HG03175 (cell line): Measurements from ENCODE around the gene GDAP2.
"Not testable (repeated sequence)": the region's sequence is repeated elsewhere in the genome, so short reads cannot be mapped to it uniquely, and the experiment has no call there.

Experiments
- ATAC-seq: cut with Tn5 transposase; IDR thresholded peaks from one replicate; pipeline ENCODE4 v1.9.1; 2021; ENCODE audit warnings: mild to moderate bottlenecking, moderate library complexity; ENCODE audit not compliant: unreplicated experiment

The GDAP2 gene, protein sequence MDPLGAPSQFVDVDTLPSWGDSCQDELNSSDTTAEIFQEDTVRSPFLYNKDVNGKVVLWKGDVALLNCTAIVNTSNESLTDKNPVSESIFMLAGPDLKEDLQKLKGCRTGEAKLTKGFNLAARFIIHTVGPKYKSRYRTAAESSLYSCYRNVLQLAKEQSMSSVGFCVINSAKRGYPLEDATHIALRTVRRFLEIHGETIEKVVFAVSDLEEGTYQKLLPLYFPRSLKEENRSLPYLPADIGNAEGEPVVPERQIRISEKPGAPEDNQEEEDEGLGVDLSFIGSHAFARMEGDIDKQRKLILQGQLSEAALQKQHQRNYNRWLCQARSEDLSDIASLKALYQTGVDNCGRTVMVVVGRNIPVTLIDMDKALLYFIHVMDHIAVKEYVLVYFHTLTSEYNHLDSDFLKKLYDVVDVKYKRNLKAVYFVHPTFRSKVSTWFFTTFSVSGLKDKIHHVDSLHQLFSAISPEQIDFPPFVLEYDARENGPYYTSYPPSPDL

DNA sequence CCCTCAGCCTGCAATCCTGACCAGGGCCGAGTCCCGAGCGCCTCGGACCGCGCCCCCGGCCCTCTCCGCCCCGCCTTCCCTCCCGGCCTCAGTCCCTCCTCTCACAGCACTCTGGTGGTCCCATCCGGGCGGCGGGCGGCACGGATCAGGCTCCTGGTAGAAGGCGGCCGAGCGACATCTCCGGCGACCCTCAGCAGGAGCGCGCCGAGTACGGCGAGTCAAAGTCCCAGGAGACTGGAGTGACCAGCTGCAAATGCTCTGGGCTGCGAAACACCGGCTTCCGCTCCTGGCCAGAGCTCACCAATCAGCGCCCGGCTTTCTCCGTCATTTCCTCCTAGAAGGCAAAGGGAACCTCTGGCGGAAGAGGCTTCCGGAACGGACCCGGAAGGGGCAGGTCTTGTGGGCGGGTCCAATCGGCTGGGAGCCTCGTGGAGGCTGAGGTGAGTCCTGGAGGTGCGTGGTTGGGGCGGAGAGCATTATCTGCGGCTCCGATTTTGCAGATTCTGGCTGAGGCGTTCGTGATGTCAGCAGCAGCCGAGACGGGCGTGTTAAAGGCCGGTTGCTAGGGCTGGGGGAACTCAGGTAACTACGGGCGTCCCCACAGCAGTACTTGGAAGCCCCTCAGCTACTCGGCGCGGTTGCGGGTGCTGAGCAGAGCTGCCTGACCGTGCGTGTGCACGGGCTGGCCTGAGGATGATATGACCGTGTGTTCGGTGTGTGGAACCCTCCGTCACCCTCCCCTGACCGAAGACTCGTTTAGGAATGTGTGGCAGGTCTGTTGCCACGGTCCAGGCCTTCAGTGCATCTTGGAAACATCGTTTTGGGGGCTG lies at the start of gene GDAP2, which contains the start of gene WDR3:
Gene GDAP2, minus strand, starts transcription at position 279 of the 830 bp plus-strand sequence. CDS start 9,264 bp downstream, outside the sequence.
Gene WDR3, plus strand, starts transcription at position 397 of the 830 bp plus-strand sequence. CDS start 3,581 bp downstream, outside the sequence.
- peak; percentile 95 for ATAC-seq

DNA sequence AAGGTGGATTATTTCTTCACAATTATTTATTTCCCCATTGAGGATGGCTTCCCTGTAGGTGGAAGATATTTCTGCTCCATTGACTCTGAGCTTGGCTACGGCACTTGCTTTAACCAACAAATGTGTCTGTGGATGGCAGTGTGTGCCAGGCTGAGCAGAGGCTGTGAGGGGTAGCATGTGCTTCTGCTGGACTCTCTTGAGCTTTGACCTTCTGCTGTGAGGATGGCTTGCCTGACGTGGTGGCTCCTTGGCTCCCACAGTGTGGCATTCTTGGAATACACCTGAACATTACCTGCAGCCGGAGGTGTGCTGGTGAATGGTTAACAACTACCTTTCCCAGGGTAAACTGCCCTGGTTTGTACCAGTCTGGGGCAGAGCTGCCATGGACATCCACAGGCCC lies 47.0 kb upstream of the GDAP2 start:
- no peak for ATAC-seq

DNA sequence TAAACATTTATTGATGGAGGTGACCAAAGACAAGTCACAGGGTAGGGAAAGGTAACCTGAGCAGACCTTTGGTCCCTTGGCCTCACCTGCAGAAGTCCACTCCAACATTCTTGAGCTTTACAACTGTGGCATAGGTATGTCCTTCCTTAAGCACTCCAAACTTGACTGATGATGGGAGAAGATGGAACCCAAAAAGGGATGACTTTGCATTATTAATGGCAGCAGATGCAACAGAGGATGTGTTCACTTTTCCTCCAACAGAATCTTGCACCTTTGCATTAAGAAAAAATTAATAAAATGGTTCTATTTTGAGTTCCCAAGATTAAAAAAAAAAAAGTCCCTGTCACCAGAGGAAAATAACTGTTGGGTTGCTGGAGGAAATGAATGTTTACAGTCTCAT lies 42.4 kb upstream of the GDAP2 start:
- no peak for ATAC-seq

DNA sequence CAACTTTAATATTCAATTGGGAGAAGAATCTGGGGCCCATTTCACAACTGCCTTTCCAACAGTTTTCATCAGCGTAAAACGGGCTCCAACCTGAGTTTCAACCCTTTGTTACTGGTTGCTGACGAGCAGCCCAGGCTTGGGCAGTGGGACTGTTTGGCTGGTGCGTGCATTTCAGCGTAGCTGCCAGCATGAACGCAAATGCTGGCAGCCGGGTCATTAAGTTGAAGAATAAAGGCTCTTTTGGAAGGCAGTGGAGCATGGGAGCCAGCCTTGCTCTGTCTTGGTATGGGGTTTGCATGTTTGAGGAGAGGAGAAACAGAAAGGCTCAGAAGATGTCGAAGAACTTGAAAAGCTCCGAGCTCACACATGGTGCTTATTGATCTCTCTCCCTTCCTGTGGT lies 40.8 kb upstream of the GDAP2 start:
- ATAC-seq = no peak

DNA sequence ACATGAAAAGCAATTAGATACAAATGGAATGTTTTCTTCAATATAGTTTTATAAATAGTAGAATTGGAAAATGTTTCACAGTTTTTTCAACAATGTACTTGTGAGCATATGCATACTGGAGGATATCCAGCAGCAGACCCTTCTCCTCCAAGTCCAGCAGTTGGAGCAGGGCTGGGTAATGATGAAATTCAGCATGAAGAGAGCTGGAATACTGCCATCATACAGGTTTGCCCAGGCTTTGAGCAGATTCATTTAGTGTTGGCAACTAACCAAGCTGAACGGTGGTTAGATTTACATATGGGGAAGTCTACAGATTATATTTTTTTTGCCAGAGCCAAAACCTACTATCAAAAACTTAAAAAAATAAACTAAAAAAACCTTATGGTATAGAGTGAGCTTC lies 38.5 kb upstream of the GDAP2 start:
- no peak for ATAC-seq

DNA sequence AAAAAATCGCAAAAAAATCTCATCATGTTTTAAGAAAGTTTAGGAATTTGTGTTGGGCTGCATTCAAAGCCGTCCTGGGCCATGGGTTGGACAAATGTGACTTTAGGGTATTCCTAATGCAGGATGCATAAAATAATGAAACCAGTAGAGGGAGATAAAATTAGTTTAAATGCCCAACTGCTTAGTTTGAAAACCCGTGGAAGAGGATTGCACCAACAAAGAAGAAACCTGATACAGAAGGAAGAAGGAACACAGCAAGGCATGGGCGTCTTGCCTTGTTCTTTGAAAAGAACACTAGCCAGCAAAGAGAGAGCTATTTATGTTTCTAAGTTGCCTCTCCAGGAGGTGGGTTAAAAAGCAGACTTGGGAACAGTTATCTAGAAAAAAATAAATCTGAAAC lies 38.1 kb upstream of the GDAP2 start:
- ATAC-seq = no peak

DNA sequence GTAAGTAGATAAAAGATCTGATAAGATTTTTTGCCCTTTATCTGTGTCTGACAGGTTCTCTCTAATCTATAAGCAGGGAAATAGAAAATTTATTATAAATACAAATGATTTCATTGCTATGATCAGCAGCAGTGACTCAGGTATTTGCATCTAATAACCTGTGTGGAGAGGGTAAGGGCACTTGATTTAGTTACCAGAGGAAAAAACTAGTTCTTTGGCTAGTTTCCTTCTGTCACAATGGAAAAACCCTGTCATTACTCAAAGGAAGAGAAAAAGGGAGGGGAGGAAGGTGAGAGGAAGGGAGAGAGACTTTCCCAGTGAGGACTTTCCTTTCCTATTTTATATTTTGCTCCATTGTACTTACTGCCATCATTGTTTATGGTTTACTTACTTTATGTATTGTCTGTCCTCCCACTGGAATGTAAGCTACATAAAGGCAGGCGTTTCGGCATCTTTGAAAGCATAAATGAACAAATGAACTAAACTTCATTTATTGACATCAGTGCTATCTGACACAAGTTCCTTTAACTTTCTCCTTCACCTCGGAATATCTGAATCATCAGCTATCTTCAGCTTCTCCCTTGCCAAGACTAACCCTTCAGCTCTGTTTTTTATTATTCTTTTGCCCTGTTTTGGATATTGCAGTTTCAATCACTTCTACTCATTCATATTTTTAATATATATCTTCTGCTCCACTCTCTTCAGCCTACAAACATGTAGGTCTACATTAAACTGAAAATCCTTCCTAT lies 35.0 kb upstream of the GDAP2 start:
- no peak for ATAC-seq

DNA sequence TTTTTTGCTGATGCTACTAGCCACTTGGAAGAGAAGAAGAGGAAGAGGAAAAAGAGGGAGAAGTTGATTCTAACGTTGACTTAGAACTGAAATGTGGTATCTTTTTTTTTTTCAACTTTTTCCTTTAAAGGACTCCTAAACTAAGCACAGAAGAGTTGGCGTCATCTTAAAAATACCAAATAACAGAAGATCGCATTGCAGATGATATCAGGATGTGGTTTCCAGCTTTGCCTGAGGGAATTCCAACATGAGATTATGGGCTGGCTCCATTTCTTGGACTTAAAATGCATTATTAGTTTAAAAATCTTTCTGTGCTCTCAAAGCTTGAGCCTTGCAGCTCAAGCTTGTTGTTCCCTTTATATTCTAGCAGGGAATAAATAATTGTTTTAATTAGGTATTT lies 29.9 kb upstream of the GDAP2 start:
- no peak for ATAC-seq

DNA sequence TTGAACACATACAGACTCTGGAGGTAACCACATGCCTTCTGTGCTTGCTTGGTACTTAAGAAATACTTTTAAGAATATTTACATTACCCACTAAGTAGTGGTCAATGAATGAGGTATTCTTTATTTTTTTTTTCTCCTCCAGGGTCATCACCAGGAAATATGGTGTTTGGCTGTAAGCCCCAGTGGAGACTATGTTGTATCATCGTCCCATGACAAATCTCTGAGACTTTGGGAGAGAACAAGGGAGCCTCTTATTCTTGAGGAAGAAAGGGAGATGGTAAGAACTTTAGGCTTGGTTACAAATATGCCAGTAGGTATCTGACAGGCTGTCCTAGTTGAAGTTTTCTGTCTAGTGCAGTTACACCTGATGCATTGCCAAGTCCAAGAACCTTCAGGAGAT lies 23.0 kb upstream of the GDAP2 start:
- no peak for ATAC-seq

DNA sequence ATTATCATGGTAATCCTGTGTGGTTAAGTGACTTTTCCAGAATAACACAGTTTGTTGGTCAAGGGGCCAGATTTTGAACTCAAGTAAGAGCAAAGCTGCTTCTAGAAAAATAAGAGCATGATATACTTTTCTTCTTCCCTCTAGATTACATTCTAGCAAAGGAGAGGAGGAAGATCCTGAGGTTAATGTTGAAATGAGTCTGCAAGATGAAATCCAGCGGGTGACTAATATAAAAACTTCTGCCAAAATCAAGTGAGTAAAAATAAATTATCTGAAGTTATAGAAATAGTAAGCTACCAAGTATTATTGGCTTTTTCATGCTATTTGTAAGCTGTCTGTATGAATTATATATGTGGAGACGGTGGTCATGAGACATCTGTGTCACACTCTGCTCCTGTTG lies 12.9 kb upstream of the GDAP2 start:
- no peak for ATAC-seq

DNA sequence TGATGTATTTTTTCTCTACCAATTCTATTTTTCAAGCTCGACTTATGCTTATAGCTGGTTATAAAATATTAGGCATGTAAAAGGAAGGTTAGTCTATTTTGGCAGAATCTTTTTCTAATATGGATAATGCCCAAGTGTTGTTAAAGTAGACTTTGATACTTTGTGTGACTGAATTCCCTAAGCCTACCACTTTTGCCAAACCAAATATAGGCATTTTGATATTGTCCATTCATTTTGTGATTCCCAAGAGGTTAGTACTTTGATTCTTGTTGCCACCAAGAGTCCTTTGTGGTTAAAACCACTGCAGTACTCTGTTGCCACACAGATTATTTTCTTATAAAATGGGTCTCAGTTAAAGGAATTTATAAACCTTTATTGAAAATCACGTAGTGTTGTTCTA lies 4.3 kb upstream of the GDAP2 start:
- ATAC-seq = no peak

DNA sequence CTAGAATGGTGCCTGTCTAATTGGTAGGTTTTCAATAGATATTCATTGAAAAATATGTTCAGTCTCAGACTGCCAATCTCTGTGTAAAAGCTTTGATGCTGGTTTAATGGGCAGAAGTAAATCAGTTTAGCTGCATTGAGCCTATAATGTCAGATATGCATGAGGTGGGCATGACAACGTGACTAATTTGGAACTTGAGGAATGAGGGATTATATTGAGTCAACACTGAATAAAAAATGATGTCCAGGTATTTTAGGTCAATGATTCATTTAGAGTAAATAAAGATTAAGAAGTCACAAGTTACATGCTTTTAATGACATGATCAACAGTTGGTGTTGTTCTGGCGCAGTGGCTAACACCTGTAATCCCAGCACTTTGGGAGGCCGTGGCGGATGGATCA lies 3.2 kb upstream of the GDAP2 start:
- ATAC-seq = no peak

DNA sequence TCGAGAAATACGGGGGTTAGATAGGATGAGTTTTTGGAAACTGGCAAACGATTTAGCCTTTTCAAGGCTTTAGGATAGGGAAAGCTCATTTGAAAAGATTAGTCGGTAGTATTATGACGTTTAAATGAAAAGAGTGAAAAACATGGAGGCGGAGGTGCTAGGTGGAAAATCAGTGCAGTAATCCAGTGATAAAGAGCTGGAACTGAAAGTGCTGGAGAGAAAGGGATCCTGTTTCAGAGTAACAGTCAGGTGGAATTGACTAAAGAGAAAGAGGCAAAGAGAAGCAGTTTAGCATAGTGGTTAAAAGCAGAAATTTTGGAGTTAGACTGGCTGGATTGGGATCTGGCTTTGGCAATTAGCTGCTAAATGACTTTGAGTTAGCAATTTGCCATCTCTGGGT lies 1.1 kb upstream of the GDAP2 start:
- no peak for ATAC-seq

DNA sequence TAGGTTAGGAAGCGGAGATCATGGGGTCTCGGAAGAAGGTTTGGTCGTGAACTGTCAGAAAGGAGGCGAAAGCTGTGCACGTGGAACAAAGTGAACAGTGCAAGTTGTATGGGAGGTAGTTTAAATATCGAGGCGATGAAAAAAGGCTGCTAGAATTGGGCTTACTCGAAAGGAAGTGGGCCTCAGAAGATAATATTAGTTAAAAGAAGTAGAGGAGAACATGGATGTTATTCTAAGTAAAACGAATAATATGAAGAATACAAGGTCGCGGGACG lies 689 bp upstream of the GDAP2 start:
- no peak for ATAC-seq

DNA sequence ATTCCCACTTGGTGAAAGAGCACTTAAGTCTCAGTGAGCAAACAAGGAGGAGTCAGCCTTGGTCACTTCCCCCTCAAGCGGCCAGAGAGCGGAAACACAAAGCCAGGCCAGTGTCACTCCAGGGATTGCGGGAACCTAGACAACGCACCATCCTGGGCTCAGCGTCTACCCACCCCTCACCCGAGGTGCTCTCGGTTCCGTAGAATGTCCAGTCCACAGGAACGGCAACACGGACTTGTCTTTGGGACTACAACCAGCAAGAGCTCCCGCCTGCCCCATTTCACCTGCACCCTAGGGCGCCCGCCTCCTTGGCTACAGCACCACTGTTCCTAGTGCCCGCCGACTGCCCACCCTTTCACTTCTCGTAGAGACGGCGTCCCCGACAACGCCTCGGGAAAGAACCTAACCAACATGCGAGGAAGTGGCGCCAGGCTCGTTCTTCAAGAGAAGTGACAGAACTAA lies 509 bp downstream of the GDAP2 start:
- ATAC-seq = peak; percentile 37

DNA sequence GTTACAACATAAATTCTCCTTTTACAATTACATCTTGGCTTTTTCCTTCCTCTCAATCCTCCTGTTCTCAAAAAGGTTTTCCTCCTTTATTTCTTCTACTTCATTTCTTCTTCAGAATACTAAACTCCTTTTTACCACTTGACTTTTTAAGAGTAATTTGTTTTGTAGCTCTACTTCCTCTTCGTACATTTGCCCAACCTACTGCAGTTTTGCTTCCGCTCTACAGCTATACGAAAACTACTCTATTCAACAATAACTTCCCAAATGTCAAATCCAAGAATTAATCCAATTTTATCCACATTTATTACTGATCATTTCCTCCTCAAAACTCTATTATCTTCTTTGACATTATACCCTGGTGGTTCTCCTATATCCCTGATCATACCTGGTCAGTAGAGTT lies 3.4 kb downstream of the GDAP2 start:
- ATAC-seq = no peak

DNA sequence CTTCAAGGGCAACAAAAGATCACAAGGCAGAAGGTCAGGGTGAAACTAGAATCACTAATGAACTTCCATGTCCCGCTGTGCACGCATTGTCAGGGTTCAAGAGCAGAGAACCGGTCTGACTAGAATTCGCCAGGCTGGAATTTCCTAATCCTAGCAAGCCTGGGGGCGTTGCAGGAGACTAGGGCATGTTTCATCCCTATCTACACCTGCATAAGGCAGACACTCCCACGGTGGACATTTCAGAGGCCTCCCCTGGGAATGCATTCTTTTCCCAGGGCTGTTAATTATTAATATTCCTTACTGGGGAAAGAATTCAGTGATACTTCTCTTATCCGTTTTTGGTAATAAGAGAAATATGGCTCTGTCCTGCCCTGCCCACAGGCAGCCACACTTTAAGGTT lies 6.7 kb downstream of the GDAP2 start:
- ATAC-seq = not testable (repeated sequence)

DNA sequence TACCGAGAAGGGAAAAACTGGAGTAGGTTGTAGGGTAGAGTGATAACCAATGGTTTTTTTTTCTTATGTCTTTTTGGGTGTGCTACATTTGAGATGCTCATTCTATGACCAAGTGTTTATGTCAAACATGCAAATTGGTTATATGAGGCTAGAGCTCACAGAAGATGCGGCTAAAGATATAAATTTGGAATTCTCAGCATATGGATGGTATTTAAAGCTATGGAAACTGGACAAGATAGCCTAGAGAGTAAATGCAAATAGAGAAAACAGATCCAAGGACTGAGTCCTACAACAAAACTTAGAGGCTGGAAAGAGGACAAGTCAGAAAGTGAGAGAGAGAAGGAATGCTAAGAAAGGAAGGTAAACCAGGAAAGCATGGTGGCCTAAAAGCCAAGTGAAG lies 7.4 kb downstream of the GDAP2 start:
- no peak for ATAC-seq

DNA sequence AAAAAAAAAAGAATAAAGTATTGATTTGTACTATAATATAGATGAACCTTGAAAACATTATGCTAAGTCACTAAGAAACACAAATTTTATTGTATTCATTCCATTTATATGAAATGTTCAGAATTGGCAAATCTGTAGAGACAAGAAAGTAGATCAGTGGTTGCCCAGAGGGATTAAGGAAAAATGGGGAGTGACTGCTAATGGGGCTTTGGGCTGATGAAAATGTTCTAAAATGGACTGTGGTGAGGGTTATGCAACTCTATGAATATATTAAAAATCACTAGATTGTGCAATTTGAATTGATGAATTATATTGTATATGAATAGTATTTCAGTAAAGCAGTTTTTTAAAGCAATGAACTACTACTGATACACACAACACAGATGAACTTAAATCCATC lies 10.0 kb downstream of the GDAP2 start:
- no peak for ATAC-seq

DNA sequence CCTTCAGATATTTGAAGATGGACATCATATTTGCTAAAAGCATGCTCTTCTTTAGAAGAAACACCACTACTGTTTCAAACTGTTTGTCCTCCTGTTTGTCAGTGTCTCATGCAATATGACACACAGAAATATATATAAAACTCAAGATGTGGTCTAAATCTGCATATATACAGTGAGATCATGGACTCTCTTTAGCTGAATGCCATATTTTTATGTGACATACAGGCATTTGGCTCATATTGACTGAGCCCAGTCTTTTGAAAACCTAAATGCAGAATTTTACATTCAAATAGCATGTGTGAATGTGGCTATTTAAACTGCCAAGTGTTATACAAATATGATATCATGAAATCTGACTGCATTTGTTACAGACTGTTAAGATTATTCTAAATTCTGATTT lies 18.4 kb downstream of the GDAP2 start:
- no peak for ATAC-seq

DNA sequence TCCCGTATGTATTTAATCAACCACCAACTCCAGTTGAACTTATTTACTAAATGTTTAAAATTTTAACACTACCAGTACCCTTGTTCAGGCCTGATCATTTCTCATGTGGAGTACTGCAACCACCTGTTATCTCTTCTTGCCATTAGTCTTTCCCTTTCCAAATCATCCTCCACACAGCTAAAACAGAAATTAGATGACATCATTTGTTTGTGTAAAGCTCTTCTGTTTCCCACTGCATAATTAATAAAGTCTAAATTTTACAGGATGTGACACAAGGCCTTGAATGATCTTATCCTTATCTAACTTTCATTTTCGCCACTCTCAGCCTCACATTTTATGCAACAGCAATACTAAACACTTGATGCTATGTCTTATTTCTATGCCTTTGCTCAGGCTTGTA lies 24.4 kb downstream of the GDAP2 start:
- ATAC-seq = no peak
